Dendritic cell treated with granulocyte-macrophage colony-stimulating factor and Interleukin-4, amounts not matched to agents 40 ng/mL and 50 ng/mL, for 4 days (primary cell): Measurements from ENCODE around the gene CCDC85C.
"Not testable (repeated sequence)": the region's sequence is repeated elsewhere in the genome, so short reads cannot be mapped to it uniquely, and the experiment has no call there.

Source experiments
- H3K27ac Mint-ChIP-seq: one replicate; pipeline ENCODE4 v1.8.0; 2022; ENCODE audit warnings: mild to moderate bottlenecking, mixed read lengths
- H3K27me3 Mint-ChIP-seq: one replicate; pipeline ENCODE4 v1.8.0; 2022; ENCODE audit warnings: mild to moderate bottlenecking, mixed read lengths
- H3K36me3 Mint-ChIP-seq: one replicate; pipeline ENCODE4 v1.8.0; 2022; ENCODE audit warnings: low read depth, mixed read lengths
- H3K4me1 Mint-ChIP-seq: one replicate; pipeline ENCODE4 v1.8.0; 2022; ENCODE audit warnings: low read depth, mixed read lengths
- H3K4me3 Mint-ChIP-seq: one replicate; pipeline ENCODE4 v1.8.0; 2022; ENCODE audit warnings: mild to moderate bottlenecking, moderate library complexity, mixed read lengths
- H3K9me3 Mint-ChIP-seq: one replicate; pipeline ENCODE4 v1.8.0; 2022; ENCODE audit warnings: mixed read lengths
- intact Hi-C: fragments of 100-400 bp; cut with micrococcal nuclease; formaldehyde crosslinking; loops from one replicate; pipeline ENCODE4 v1.15.0; 2022

The CCDC85C gene

DNA sequence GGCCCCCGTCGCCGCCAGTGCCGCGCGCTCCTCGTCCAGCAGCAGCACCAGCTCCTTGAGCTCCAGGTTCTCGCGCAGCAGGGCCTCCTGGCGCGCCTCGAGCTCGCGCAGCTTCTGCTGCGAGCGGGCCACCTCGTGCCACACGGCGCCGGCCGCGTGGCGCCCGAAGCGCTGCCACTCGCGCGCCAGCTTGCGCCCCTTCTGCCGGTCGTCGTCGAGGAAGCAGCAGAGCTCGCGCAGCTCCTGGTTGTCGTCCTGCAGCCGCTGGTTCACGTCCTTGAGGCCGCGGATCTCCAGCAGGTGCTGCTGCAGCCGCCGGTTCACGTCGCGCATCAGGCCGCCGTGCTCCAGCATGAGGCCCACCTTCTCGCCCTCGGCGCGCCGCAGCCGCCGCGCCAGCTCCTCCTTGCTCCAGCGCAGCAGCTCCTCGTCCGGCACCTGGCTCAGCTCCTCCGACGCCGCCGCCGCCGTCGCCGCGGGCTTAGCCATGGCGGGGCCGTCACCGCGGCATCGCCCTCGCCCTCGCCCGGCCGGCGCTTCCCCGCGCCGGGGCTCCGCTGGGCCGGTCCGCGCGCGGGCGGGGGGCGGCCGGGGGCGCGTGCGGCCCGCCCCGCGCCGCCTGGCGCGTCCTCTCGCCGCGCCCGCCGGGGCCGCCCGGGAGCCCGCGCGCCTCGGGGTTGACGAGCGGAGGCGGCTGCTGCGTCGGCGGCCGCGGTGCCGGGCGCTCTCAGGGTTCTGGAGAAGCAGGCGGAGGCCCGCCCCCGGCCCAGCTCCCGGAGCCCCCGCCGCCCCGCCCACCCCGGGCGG, at the start of gene CCDC85C:
CCDC85C (minus strand) TSS at position 737 of the 807 bp plus-strand sequence; CDS start at position 489, 248 bp downstream.
- H3K27me3 Mint-ChIP-seq, result peaks cover 68% of the 10 kb centered on the region
- peak within 1 kb of the TSS; percentile 69 for H3K4me3 Mint-ChIP-seq
- intact Hi-C loops, result no loop called here
- no peaks in the 10 kb centered on the region for H3K36me3 Mint-ChIP-seq
- no peaks in the 10 kb centered on the region for H3K9me3 Mint-ChIP-seq
- no peak within 1 kb of the TSS for H3K27ac Mint-ChIP-seq
- H3K4me1 Mint-ChIP-seq, result peaks cover 7% of the 10 kb centered on the region

DNA sequence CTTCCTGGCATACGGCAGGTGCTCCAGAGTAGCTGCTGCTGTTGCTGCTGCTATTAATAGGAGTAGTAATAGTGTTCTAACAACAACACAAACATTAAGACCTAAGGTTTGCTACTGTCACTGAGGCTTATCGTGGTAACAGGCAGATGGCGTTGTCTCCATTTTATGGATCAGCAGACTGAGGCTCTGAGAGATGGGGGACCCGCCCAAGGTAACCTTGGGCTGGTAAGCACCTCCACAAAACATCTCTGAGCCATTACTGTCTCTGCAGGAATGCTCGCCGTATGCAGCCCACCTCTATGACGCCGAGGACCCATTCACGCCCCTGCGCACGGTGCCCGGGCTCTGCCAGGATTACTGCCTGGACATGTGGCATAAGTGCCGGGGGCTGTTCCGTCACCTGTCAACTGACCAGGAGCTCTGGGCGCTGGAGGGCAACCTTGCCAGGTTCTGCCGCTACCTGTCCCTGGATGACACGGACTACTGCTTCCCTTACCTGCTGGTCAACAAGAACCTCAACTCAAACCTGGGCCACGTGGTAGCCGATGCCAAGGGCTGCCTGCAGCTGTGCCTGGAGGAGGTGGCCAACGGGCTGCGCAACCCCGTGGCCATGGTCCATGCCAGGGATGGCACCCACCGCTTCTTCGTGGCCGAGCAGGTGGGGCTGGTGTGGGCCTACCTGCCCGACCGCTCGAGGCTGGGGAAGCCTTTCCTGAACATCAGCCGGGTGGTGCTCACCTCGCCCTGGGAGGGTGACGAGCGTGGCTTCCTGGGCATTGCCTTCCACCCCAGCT, 48.1 kb upstream of the CCDC85C start:
- Mint-ChIP-seq H3K4me3 (no peak overlapping the region), H3K27me3 (peaks cover 32% of the 10 kb centered on the region), H3K36me3 (no peaks in the 10 kb centered on the region), H3K4me1 (no peaks in the 10 kb centered on the region), H3K27ac (no peak overlapping the region), H3K9me3 (no peaks in the 10 kb centered on the region)
- intact Hi-C loops, result no loop called here

- Mint-ChIP-seq H3K36me3 (no peaks in the 10 kb centered on the region), H3K4me3 (no peak overlapping the region), H3K9me3 (no peaks in the 10 kb centered on the region), H3K27me3 (peaks cover 37% of the 10 kb centered on the region), H3K27ac (no peak overlapping the region), H3K4me1 (no peaks in the 10 kb centered on the region)
- intact Hi-C loops, result no loop called here
Measured at GRCh38 chr14:99650189-99650588, 46.2 kb upstream of the CCDC85C start.

- Mint-ChIP-seq H3K9me3 (no peaks in the 10 kb centered on the region), H3K27ac (no peak overlapping the region), H3K4me1 (no peaks in the 10 kb centered on the region), H3K27me3 (peaks cover 38% of the 10 kb centered on the region), H3K4me3 (no peak overlapping the region), H3K36me3 (no peaks in the 10 kb centered on the region)
- intact Hi-C loops, result no loop called here
Measured at GRCh38 chr14:99649643-99650042, 45.6 kb upstream of the CCDC85C start.

DNA sequence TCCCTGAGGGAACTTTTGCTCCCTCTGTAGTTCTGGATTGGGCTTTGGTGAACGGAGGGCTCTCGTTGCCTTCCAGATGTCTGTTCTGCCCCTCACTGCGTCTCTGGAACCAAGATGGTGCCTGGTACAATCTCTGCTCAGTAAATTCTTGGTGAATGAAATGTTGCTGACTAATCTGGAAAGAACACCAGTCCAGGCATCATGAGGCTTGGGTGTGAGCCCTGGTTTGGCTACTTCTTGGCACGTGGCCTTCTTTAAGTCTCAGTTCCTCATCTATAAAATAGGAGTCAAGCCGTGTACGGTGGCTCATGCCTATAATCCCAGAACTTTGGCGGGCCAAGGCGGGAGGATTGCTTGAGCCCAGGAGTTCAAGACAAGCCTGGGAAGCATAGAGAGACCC, 45.2 kb upstream of the CCDC85C start:
- no peaks in the 10 kb centered on the region for H3K36me3 Mint-ChIP-seq
- H3K9me3 Mint-ChIP-seq, result no peaks in the 10 kb centered on the region
- H3K27ac Mint-ChIP-seq, result no peak overlapping the region
- H3K4me1 Mint-ChIP-seq, result no peaks in the 10 kb centered on the region
- intact Hi-C loops, result no loop called here
- H3K4me3 Mint-ChIP-seq, result no peak overlapping the region
- H3K27me3 Mint-ChIP-seq, result peaks cover 38% of the 10 kb centered on the region

- Mint-ChIP-seq H3K4me3 (no peak overlapping the region), H3K4me1 (no peaks in the 10 kb centered on the region), H3K27me3 (peaks cover 45% of the 10 kb centered on the region), H3K9me3 (no peaks in the 10 kb centered on the region), H3K27ac (no peak overlapping the region), H3K36me3 (no peaks in the 10 kb centered on the region)
- intact Hi-C loops, result no loop called here
Measured at GRCh38 chr14:99648027-99648784, 44.2 kb upstream of the CCDC85C start.

DNA sequence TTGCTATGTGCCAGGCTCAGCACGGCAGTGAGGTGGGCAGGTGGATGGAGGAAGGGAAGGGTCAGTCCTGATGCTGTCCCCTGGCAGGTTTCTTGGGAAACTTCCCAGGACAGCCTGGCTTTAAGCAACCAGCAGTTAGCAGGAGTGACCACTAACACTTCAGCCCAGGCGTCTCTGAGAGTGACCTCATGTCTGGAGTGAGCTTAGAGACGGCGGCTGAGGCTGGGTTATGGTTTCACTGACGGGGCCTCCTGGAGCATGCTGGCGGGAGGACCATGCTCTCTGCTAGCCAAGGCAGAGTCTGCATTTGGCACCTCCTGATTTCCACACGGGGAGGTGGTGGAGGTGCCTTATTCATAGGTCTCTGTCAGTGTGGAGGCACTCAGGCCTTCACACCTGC, 43.4 kb upstream of the CCDC85C start:
- no peak overlapping the region for H3K4me3 Mint-ChIP-seq
- no peaks in the 10 kb centered on the region for H3K36me3 Mint-ChIP-seq
- no peaks in the 10 kb centered on the region for H3K4me1 Mint-ChIP-seq
- intact Hi-C loops, result no loop called here
- peaks cover 49% of the 10 kb centered on the region for H3K27me3 Mint-ChIP-seq
- no peaks in the 10 kb centered on the region for H3K9me3 Mint-ChIP-seq
- H3K27ac Mint-ChIP-seq, result no peak overlapping the region

DNA sequence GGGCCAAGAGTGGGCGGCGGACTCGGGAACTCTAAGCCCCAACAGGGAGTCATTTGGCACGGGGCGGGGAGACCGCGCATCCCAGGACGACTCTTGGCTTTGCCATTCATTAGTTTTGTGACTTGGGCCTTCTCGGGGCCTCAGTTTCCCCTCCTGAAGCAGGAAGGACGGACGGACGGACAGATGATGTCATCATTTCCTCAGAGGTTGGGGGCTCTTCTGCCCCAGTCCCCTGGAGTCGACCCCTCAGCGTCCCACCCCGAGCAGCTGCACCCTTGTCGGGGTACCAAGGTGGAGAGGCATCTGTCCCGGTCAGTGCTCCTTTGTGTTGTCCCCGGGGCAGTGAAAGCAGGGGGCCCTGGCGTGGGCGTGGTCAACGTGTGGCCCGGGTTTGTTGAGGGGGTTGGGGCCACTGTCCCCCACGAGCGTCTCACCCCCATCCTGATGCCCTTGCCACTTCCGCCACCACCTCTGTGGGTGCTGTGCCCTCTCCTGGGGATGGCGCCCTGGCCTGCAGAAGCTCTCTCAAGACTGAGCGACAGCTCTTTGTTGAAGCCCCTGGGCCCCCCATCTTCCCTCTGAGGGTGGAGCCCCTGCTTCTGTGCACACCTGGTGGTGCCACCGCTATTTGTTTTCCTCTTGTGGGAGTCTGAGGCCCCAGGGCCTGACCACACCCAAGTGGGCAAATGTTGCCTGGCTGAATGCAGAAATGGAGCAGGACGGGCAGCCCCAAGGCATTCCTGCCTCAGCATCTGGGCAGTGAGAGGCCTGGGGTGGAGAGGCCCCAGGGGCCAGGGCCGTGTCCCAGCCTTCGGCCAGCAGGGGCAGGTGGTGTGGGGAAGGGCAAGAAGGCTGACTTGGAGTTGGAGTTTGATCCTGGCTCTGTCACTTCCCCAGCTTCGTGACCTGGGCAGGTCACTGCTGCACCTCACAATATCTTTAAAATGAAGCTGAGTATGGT, 41.8 kb upstream of the CCDC85C start:
- intact Hi-C loops, result no loop called here
- Mint-ChIP-seq H3K27ac (no peak overlapping the region), H3K27me3 (peaks cover 52% of the 10 kb centered on the region), H3K9me3 (no peaks in the 10 kb centered on the region), H3K36me3 (no peaks in the 10 kb centered on the region), H3K4me3 (no peak overlapping the region), H3K4me1 (no peaks in the 10 kb centered on the region)

- no peaks in the 10 kb centered on the region for H3K36me3 Mint-ChIP-seq
- no peaks in the 10 kb centered on the region for H3K4me1 Mint-ChIP-seq
- intact Hi-C loops, result no loop called here
- peaks cover 52% of the 10 kb centered on the region for H3K27me3 Mint-ChIP-seq
- no peak within 1 kb of the TSS for H3K27ac Mint-ChIP-seq
- H3K9me3 Mint-ChIP-seq, result no peaks in the 10 kb centered on the region
- no peak within 1 kb of the TSS for H3K4me3 Mint-ChIP-seq
Measured at GRCh38 chr14:99644723-99645544, 40.9 kb upstream of the CCDC85C start, which contains the start of gene HHIPL1. Gene HHIPL1 (plus strand): TSS chr14:99645129. CDS start chr14:99645208, 79 bp downstream.

DNA sequence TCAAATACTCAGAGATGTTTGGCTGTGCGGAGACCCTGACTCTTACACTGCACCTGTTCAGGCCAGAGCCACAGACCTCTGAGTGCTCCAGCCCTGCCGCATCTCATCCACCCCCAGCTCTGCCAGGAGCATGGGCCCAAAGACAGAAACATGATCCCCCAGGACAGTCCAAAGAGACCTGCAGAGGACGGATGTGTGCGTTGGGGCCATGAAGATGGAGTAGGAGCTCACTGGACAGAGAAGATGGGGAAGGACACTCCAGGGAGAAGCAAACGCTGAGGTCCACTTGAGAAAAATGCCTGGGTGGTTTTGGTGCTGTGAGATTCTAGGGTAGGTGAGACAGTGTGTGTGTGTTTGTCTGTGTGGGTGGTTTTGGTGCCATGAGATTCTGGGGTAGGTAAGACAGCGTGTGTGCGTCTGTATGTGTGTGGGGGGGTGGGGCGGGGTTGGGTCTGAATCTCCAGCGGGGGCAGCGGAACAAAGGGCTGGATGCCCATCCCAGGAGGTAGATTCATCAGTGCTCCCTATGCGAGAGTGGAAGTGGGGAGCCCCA, 40.1 kb upstream of the CCDC85C start:
- H3K36me3 Mint-ChIP-seq, result no peaks in the 10 kb centered on the region
- H3K4me3 Mint-ChIP-seq, result no peak overlapping the region
- H3K27me3 Mint-ChIP-seq, result peaks cover 52% of the 10 kb centered on the region
- intact Hi-C loops, result no loop called here
- H3K9me3 Mint-ChIP-seq, result no peaks in the 10 kb centered on the region
- H3K4me1 Mint-ChIP-seq, result no peaks in the 10 kb centered on the region
- no peak overlapping the region for H3K27ac Mint-ChIP-seq

DNA sequence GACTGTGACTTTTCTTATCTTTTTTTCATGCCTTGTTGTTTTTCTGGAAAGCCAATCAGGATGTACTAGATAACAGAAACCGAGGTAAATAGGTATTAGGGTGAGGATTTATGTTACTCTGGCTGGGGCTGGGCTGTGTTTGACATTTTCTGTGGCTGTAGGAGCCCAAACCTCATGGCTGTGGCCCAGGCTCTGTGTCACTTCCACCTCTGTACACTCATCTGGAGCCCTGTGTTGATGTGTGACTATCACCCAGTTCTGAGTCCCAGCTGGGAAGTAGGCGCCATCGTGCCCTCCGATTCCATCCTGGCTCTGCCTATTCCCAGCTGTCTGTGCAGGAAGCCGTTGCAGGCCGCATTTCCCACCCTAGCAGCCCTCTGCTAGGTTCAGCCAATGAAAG, 39.3 kb upstream of the CCDC85C start:
- no peaks in the 10 kb centered on the region for H3K9me3 Mint-ChIP-seq

GRCh38 chr14:99642771-99643170, 38.8 kb upstream of the CCDC85C start:
- H3K9me3 Mint-ChIP-seq, H3K36me3 Mint-ChIP-seq, H3K4me3 Mint-ChIP-seq, H3K27ac Mint-ChIP-seq, H3K4me1 Mint-ChIP-seq, intact Hi-C loops: not testable (repeated sequence)
- H3K27me3 Mint-ChIP-seq, result peaks cover 48% of the 10 kb centered on the region

More for the DNA sequence above, 39.3 kb upstream of the CCDC85C start:
- Mint-ChIP-seq H3K36me3 (no peaks in the 10 kb centered on the region), H3K4me1 (no peaks in the 10 kb centered on the region), H3K27me3 (peaks cover 50% of the 10 kb centered on the region), H3K27ac (no peak overlapping the region), H3K4me3 (no peak overlapping the region)
- intact Hi-C loops, result no loop called here
